ENCODE results near the gene RAB34.

The RAB34 gene

GRCh38 chr17:28716740-28717577 is 709 bp downstream of the RAB34 start:
- DNase-seq (ENCODE audit: insufficient read length, low spot score) (no peak), FAIRE-seq (no peak)
- TF ChIP-seq POLR2A (IDR thresholded peaks at IDR 0.05; ENCODE audit: low read depth, low read length), result peak; percentile 18; the same call in 1 of the 2 replicates

- DNase-seq (ENCODE audit: insufficient read length, low spot score) (no peak), FAIRE-seq (no peak)
- no peak for TF ChIP-seq POLR2A (IDR thresholded peaks at IDR 0.05; ENCODE audit: low read depth, low read length)
Measured at GRCh38 chr17:28715217-28715616, 2.5 kb downstream of the RAB34 start.

- DNase-seq (ENCODE audit: insufficient read length, low spot score), result no peak
- no peak for FAIRE-seq
- TF ChIP-seq POLR2A (IDR thresholded peaks at IDR 0.05; ENCODE audit: low read depth, low read length), result no peak
Measured at GRCh38 chr17:28714281-28714680, 3.4 kb downstream of the RAB34 start.

- DNase-seq (ENCODE audit: insufficient read length, low spot score), result no peak
- no peak for FAIRE-seq
- no peak for TF ChIP-seq POLR2A (IDR thresholded peaks at IDR 0.05; ENCODE audit: low read depth, low read length)
Measured at GRCh38 chr17:28712705-28713415, 4.8 kb downstream of the RAB34 start.

- no peak for TF ChIP-seq POLR2A (IDR thresholded peaks at IDR 0.05; ENCODE audit: low read depth, low read length)
- FAIRE-seq (no peak), DNase-seq (ENCODE audit: insufficient read length, low spot score) (no peak)
Measured at GRCh38 chr17:28712032-28712704, 5.5 kb downstream of the RAB34 start.

- FAIRE-seq, result no peak
- TF ChIP-seq POLR2A (IDR thresholded peaks at IDR 0.05; ENCODE audit: low read depth, low read length), result no peak
Measured at GRCh38 chr17:28711723-28712031, 6.0 kb downstream of the RAB34 start, which contains the start of gene PROCA1. Gene PROCA1, minus strand, starts transcription at chr17:28711888. Its CDS starts 228 bp downstream, at chr17:28711660.

GRCh38 chr17:28710861-28711722 is 6.6 kb downstream of the RAB34 start:
- FAIRE-seq, result no peak
- peak; percentile 96 for TF ChIP-seq POLR2A (IDR thresholded peaks at IDR 0.05; ENCODE audit: low read depth, low read length)

More at GRCh38 chr17:28711723-28712031, 6.0 kb downstream of the RAB34 start, which contains the start of gene PROCA1:
- DNase-seq (ENCODE audit: insufficient read length, low spot score), result no peak

GRCh38 chr17:28707339-28707720 is 10.3 kb downstream of the RAB34 start:
- FAIRE-seq (no peak), DNase-seq (ENCODE audit: insufficient read length, low spot score) (no peak)
- no peak for TF ChIP-seq POLR2A (IDR thresholded peaks at IDR 0.05; ENCODE audit: low read depth, low read length)

More at GRCh38 chr17:28710861-28711722, 6.6 kb downstream of the RAB34 start:
- peak; percentile 98 for DNase-seq (ENCODE audit: insufficient read length, low spot score)

GRCh38 chr17:28706471-28707338 is 11.0 kb downstream of the RAB34 start:
- DNase-seq (ENCODE audit: insufficient read length, low spot score), result no peak
- no peak for TF ChIP-seq POLR2A (IDR thresholded peaks at IDR 0.05; ENCODE audit: low read depth, low read length)

GRCh38 chr17:28705728-28706334 is 11.8 kb downstream of the RAB34 start:
- FAIRE-seq (no peak), DNase-seq (ENCODE audit: insufficient read length, low spot score) (no peak)
- TF ChIP-seq POLR2A (IDR thresholded peaks at IDR 0.05; ENCODE audit: low read depth, low read length), result no peak

More at GRCh38 chr17:28706471-28707338, 11.0 kb downstream of the RAB34 start:
- FAIRE-seq, result no peak

- no peak for TF ChIP-seq POLR2A (IDR thresholded peaks at IDR 0.05; ENCODE audit: low read depth, low read length)
- no peak for DNase-seq (ENCODE audit: insufficient read length, low spot score)
- FAIRE-seq, result no peak
Measured at GRCh38 chr17:28705074-28705659, 12.5 kb downstream of the RAB34 start.
